GM12891 (cell line): Measurements from ENCODE around the gene KIF16B.

ENCODE experiments used
- POLR2A ChIP-seq: IDR thresholded peaks from 2 replicates; pipeline ENCODE4 v1.6.1; 2011; ENCODE audit warnings: low read depth, low read length, control low read depth
- POLR2AphosphoS5 ChIP-seq: IDR thresholded peaks from 2 replicates; pipeline ENCODE4 v1.6.1; 2011; ENCODE audit warnings: low read depth, low read length, control low read depth
- TAF1 ChIP-seq: IDR thresholded peaks from 2 replicates; pipeline ENCODE4 v1.6.1; 2011; ENCODE audit warnings: low read depth, low read length, control low read depth

- no peak for TF ChIP-seq POLR2A
- no peak for TF ChIP-seq TAF1
- TF ChIP-seq POLR2AphosphoS5, result no peak
Measured at GRCh38 chr20:16222859-16223411, 350.3 kb downstream of the KIF16B start.
